GM21529 (cell line): ENCODE results near the gene HBZ.
"Not testable (repeated sequence)": the region's sequence is repeated elsewhere in the genome, so short reads cannot be mapped to it uniquely, and the experiment has no call there.

Experiments used
- ATAC-seq: cut with Tn5 transposase; IDR thresholded peaks from one replicate; pipeline ENCODE4 v1.9.1; 2021; ENCODE audit not compliant: unreplicated experiment

HBZ gene

GRCh38 chr16:164134-164823 lies 11.8 kb downstream of the HBZ start:
- not testable (repeated sequence) for ATAC-seq

- ATAC-seq: no peak
Measured at GRCh38 chr16:164827-165538, 12.5 kb downstream of the HBZ start.

- ATAC-seq: no peak
Measured at GRCh38 chr16:165539-166374, 13.3 kb downstream of the HBZ start, which contains the start of gene HBM. Gene HBM (plus strand): TSS chr16:165978. CDS start chr16:165998, 20 bp downstream.

- no peak for ATAC-seq
Measured at GRCh38 chr16:166375-167121, 14.1 kb downstream of the HBZ start.

- ATAC-seq: no peak
Measured at GRCh38 chr16:167122-167690, 14.8 kb downstream of the HBZ start.

- no peak for ATAC-seq
Measured at GRCh38 chr16:168424-168823, 16.0 kb downstream of the HBZ start.

- ATAC-seq: no peak
Measured at GRCh38 chr16:169014-169413, 16.6 kb downstream of the HBZ start.

GRCh38 chr16:170088-170507 lies 17.7 kb downstream of the HBZ start:
- ATAC-seq: not testable (repeated sequence)

- ATAC-seq: no peak
Measured at GRCh38 chr16:170788-171187, 18.3 kb downstream of the HBZ start.

GRCh38 chr16:172374-172941 lies 20.0 kb downstream of the HBZ start, which contains the start of gene HBA2:
Gene HBA2 (plus strand): TSS chr16:172876. CDS start chr16:172913, 37 bp downstream.
- not testable (repeated sequence) for ATAC-seq

- not testable (repeated sequence) for ATAC-seq
Measured at GRCh38 chr16:173211-173854, 20.9 kb downstream of the HBZ start.

- ATAC-seq: not testable (repeated sequence)
Measured at GRCh38 chr16:173928-174769, 21.7 kb downstream of the HBZ start.

GRCh38 chr16:175011-175949 lies 22.8 kb downstream of the HBZ start:
- ATAC-seq: no peak

GRCh38 chr16:176006-176405 lies 23.6 kb downstream of the HBZ start:
- not testable (repeated sequence) for ATAC-seq

GRCh38 chr16:176477-177382 lies 24.3 kb downstream of the HBZ start, which contains the start of gene HBA1:
Gene HBA1 (plus strand): TSS chr16:176680. CDS start chr16:176717, 37 bp downstream.
- ATAC-seq: not testable (repeated sequence)

- ATAC-seq: no peak
Measured at GRCh38 chr16:177394-177822, 25.0 kb downstream of the HBZ start.
